Measurements from ENCODE around the gene MMD.

MMD gene

DNA sequence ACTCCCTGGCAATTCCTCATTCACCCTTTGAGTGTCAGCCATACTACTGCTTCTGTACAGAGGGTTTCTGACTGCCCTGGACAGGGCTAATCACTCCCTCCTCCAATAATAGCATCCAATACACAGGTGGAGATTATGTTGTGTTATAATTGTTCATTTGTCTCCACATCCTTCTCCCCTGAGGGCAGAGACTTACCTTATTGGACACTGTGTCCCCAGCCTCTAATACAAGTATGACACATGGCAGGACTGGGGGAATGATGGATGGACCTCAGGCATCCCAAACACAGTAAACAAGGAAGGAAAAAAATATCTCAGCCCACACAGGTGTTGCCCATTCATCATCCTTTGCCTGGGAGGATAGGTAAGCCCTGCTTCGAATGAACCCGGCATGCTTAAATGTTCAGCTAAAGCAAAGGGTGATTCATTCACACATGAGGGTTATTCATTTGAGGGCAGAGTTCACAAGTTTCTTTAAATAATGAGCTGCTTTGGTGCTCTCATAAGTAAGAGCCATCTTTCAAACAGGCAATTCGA is 34.8 kb downstream of the MMD start:
- H3K9me2 ChIP-seq (replicated peaks; ENCODE audit: low read depth, low read length), result no peaks in the 10 kb centered on the region
- no peaks in the 10 kb centered on the region for H3K36me3 ChIP-seq (ENCODE audit: insufficient read depth, low read length)

DNA sequence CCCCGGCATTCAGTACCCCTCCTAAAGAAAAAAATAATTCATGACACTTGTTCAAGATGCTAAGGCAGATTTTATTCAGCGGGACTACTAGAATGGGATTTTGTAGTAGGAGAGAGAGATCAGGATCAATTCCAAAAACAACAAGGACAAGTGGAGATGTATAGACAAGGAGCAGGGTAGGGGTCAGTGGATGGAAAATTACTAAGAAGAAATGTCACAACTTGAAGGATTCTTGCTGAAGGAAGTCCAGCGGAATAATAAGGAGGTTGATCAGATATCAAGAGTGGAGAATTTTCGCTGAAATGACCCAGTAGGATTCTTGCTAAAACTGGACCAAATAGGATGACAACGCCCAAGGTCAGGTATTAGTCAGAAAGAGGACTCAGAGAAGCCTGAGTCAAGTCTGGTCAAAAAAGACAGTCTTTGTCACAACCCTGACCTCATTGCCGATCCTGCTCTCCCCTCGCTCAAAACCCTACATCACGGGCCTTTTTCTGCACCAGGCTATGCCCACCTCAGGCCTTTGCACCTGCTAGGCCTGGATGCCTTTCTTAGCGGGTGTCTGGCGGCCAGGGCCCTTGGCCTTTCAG is 36.9 kb downstream of the MMD start:
- Histone ChIP-seq H3K9ac (ENCODE audit: low read depth, low read length, poor library complexity, severe bottlenecking) (no peak overlapping the region), H3F3A (ENCODE audit: low read depth) (no peaks in the 10 kb centered on the region), H4K20me1 (ENCODE audit: insufficient read depth, low read length, poor library complexity, severe bottlenecking) (no peaks in the 10 kb centered on the region), H3K79me2 (ENCODE audit: insufficient read depth, low read length) (no peaks in the 10 kb centered on the region), H3K9me2 (replicated peaks; ENCODE audit: low read depth, low read length) (no peaks in the 10 kb centered on the region), H3K4me1 (ENCODE audit: insufficient read depth, low read length, poor library complexity, severe bottlenecking) (no peaks in the 10 kb centered on the region), H3K4me2 (ENCODE audit: low read depth, low read length, poor library complexity, severe bottlenecking) (no peak overlapping the region), H3K36me3 (ENCODE audit: insufficient read depth, low read length) (no peaks in the 10 kb centered on the region), H3K27me3 (ENCODE audit: insufficient read depth, low read length, poor library complexity, severe bottlenecking) (no peaks in the 10 kb centered on the region), H3K9me3 (ENCODE audit: insufficient read depth, low read depth, low read length) (no peaks in the 10 kb centered on the region), H3K4me3 (ENCODE audit: low read length, poor library complexity, severe bottlenecking) (no peak overlapping the region), H2AFZ (ENCODE audit: low read length) (no peak overlapping the region)
- TF ChIP-seq, protein P1, sequence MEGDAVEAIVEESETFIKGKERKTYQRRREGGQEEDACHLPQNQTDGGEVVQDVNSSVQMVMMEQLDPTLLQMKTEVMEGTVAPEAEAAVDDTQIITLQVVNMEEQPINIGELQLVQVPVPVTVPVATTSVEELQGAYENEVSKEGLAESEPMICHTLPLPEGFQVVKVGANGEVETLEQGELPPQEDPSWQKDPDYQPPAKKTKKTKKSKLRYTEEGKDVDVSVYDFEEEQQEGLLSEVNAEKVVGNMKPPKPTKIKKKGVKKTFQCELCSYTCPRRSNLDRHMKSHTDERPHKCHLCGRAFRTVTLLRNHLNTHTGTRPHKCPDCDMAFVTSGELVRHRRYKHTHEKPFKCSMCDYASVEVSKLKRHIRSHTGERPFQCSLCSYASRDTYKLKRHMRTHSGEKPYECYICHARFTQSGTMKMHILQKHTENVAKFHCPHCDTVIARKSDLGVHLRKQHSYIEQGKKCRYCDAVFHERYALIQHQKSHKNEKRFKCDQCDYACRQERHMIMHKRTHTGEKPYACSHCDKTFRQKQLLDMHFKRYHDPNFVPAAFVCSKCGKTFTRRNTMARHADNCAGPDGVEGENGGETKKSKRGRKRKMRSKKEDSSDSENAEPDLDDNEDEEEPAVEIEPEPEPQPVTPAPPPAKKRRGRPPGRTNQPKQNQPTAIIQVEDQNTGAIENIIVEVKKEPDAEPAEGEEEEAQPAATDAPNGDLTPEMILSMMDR (conservative IDR thresholded peaks at IDR 0.05; ENCODE audit: low read length), result no peak
- TF ChIP-seq EZH2phosphoT487 (IDR thresholded peaks at IDR 0.05; ENCODE audit: borderline replicate concordance), result no peak

More for the DNA sequence above, 34.8 kb downstream of the MMD start:
- Histone ChIP-seq H3K4me2 (ENCODE audit: low read depth, low read length, poor library complexity, severe bottlenecking) (no peak overlapping the region), H4K20me1 (ENCODE audit: insufficient read depth, low read length, poor library complexity, severe bottlenecking) (no peaks in the 10 kb centered on the region), H3K9me3 (ENCODE audit: insufficient read depth, low read depth, low read length) (no peaks in the 10 kb centered on the region), H3K27me3 (ENCODE audit: insufficient read depth, low read length, poor library complexity, severe bottlenecking) (no peaks in the 10 kb centered on the region), H3K4me3 (ENCODE audit: low read length, poor library complexity, severe bottlenecking) (no peak overlapping the region), H2AFZ (ENCODE audit: low read length) (no peak overlapping the region), H3K9ac (ENCODE audit: low read depth, low read length, poor library complexity, severe bottlenecking) (no peak overlapping the region), H3K4me1 (ENCODE audit: insufficient read depth, low read length, poor library complexity, severe bottlenecking) (no peaks in the 10 kb centered on the region), H3F3A (ENCODE audit: low read depth) (no peaks in the 10 kb centered on the region), H3K79me2 (ENCODE audit: insufficient read depth, low read length) (no peaks in the 10 kb centered on the region)
- TF ChIP-seq, protein P1 (conservative IDR thresholded peaks at IDR 0.05; ENCODE audit: low read length), result no peak
- TF ChIP-seq EZH2phosphoT487 (IDR thresholded peaks at IDR 0.05; ENCODE audit: borderline replicate concordance), result no peak

DNA sequence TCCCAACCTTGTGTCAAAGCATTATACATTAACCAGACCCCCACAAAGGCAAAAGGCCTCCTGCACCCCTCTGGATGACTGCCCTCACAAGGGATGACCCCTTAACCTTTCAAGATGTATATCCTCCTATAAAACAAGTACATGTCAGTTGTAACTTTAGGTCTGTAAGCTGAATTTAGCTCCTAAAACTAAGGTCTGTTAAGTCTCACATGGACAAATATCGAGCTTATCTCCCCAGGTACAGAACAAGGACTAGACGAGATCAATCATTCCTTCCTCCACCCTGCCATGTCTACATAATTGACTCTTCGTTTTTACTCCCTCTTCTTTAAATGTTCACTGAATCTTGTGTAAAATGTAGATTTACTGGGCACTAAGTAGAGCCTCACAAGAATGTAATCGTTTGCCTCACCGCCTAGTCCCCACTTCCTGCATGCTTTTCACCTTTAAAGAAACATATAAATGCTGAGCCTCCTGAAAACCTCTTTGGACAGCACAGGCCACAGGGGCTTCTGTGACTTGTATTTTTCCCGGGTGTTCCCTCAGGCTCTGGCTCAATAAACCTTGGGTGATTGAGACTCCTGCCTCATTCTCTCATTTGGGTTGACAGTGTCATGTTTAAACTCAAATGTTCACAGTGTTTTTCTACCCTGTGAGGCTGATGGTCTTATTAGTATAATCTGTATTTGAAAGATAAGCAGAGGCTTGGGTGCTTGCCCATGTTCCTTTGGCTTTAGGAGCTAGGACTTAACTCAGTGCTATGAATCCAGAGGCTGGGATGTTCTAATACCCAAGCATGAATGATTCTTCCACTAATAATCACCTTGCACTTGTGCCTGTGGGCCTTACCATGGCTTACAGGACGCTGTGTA is 37.6 kb downstream of the MMD start:
- H3K79me2 ChIP-seq (ENCODE audit: insufficient read depth, low read length), result no peaks in the 10 kb centered on the region
- H3K9ac ChIP-seq (ENCODE audit: low read depth, low read length, poor library complexity, severe bottlenecking), result no peak overlapping the region
- no peaks in the 10 kb centered on the region for H3K9me3 ChIP-seq (ENCODE audit: insufficient read depth, low read depth, low read length)
- no peak overlapping the region for H2AFZ ChIP-seq (ENCODE audit: low read length)
- H3F3A ChIP-seq (ENCODE audit: low read depth), result no peaks in the 10 kb centered on the region
- no peak overlapping the region for H3K4me3 ChIP-seq (ENCODE audit: low read length, poor library complexity, severe bottlenecking)
- no peaks in the 10 kb centered on the region for H3K4me1 ChIP-seq (ENCODE audit: insufficient read depth, low read length, poor library complexity, severe bottlenecking)
- H4K20me1 ChIP-seq (ENCODE audit: insufficient read depth, low read length, poor library complexity, severe bottlenecking), result no peaks in the 10 kb centered on the region
- no peaks in the 10 kb centered on the region for H3K9me2 ChIP-seq (replicated peaks; ENCODE audit: low read depth, low read length)
- H3K27me3 ChIP-seq (ENCODE audit: insufficient read depth, low read length, poor library complexity, severe bottlenecking), result no peaks in the 10 kb centered on the region
- TF ChIP-seq EZH2phosphoT487 (IDR thresholded peaks at IDR 0.05; ENCODE audit: borderline replicate concordance), result no peak
- TF ChIP-seq, protein P1 (conservative IDR thresholded peaks at IDR 0.05; ENCODE audit: low read length), result no peak
- no peaks in the 10 kb centered on the region for H3K36me3 ChIP-seq (ENCODE audit: insufficient read depth, low read length)
- H3K4me2 ChIP-seq (ENCODE audit: low read depth, low read length, poor library complexity, severe bottlenecking), result no peak overlapping the region

All from Loucy (cell line).